ENCODE results near the gene ACTL7B.
"Not testable (repeated sequence)": the region's sequence is repeated elsewhere in the genome, so short reads cannot be mapped to it uniquely, and the experiment has no call there.

The ACTL7B gene, protein sequence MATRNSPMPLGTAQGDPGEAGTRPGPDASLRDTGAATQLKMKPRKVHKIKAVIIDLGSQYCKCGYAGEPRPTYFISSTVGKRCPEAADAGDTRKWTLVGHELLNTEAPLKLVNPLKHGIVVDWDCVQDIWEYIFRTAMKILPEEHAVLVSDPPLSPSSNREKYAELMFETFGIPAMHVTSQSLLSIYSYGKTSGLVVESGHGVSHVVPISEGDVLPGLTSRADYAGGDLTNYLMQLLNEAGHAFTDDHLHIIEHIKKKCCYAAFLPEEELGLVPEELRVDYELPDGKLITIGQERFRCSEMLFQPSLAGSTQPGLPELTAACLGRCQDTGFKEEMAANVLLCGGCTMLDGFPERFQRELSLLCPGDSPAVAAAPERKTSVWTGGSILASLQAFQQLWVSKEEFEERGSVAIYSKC

GRCh38 chr9:108855888-108856287 is at the start of gene ACTL7B:
Gene ACTL7B, minus strand, starts transcription at chr9:108855986. Its CDS starts 56 bp downstream, at chr9:108855930.
- DNase-seq: no peak

DNA sequence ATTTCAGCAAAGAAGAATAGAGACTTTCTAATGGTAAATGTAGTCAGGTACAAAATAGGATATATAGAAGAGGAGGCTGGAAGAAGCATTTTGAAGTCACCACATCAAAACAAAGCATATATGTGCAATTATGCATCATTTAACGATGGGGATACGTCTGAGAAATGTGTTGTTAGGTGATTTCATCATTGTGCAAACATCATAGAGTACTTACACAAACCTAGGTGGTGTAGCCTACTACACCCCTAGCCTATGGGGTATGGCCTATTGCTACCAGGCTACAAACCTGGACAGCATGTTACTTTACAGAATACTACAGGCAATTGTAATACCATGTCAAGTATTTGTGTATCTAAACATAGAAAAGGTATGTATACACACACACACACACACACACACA is 49.7 kb upstream of the ACTL7B start:
- no peak for DNase-seq

- DNase-seq: no peak
These were observed 48.4 kb upstream of the ACTL7B start for GRCh38 chr9:108904161-108904560.

DNA sequence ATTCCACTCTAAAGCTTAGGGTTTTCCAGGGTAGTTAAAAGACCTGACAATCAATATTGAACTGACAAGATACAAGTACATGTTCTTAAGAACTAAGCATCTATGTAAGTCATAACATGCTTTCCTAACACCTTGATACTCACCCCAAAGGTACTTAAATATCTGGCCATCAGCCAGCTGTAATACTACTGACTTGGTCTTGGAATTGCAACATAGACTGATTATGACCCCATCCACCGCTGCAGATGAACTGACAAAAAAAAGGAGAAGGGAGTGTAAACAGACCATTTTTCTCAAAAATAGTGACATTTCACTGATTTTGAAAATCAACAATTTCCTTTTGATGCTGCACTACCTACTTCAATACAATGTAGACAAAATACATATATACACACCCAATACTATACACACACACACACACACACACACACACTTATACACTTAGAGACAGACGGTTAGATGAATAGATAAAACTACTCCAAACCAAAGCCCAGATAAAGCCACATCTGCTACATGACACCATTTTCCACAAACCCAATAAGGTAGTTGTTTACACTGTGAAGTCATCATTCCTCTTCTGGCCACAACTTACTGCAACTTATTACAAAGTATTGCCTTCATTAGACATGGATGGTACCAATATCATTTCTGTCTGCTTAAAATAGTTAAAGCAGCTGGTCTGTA is 47.8 kb upstream of the ACTL7B start:
- DNase-seq: peak; percentile 39

- no peak for DNase-seq
These were observed 44.4 kb upstream of the ACTL7B start for GRCh38 chr9:108900176-108900575.

GRCh38 chr9:108899023-108899695 is 43.4 kb upstream of the ACTL7B start:
- DNase-seq: not testable (repeated sequence)

DNA sequence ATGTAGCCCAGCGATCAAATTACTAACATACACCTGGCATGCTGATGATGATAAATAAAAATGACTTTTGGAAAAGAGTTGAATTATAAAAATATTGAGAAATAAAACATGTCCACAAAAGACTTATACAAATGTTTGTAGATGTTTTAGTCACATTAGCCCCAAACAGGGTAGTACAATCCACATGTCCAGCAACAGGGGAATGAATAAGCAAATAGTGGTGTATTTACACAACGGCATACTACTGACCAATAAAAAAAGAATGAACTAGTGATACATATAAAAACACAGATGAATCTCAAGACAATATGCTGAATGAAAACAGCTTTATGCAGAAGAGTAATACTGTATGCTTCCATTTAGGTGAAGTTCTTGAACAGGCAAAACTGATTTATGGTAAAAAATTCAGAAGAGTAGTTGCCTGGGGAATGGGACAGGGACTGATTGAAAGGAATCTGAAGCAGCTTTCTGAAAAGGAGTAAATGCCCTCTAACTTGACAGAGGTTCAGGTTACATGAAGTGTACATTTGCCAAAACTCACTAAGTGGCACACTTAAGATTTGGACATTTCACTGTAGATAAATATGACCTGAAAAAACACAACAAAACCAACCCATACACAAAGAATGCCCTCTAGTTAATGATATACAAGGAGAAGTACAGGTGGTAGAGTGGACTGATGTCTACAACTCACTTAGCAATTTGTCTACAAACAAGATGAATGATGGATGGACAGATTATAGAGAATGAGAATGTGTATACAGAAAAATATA is 41.7 kb upstream of the ACTL7B start:
- DNase-seq: no peak

DNA sequence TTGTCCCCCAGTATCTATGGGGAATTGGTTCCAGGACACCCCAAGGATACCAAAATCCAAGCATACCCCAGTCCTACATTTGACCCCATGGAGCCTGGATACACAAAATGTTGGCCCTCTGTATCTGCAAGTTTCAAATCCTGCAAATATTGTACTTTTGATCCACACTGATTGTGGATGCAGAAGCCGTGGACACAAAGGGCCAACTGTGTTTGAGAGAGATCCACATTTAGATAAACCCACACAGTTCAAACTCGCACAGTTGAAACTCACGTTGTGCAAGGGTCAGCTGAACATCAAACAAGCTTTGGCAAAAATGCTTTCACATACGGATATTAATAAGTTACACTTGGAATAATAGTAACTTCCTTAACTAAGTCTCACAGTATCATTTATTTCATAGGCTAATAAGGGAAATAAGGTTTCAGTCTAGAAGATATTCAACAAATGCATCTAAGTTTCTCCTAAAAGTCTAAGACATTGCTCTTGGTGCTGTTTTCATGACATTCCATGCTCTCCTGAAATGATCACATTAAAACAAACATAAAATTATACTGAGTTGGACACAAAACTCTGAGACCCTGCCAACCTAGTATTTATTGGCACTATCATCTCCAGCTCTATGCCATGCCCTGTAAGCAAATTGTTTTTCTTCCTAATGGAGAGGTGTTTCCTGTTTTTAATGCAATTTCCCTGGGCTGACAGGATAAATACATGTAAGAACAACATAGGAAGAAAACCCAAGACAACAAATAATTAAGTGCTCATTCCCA is 38.6 kb upstream of the ACTL7B start:
- DNase-seq: no peak

- DNase-seq: no peak
These were observed 33.9 kb upstream of the ACTL7B start for GRCh38 chr9:108889649-108890067.

GRCh38 chr9:108886594-108887271 is 30.9 kb upstream of the ACTL7B start:
- DNase-seq: not testable (repeated sequence)

- peak; percentile 95 for DNase-seq
These were observed 30.0 kb upstream of the ACTL7B start for GRCh38 chr9:108885643-108886348.

GRCh38 chr9:108884701-108885100 is 28.9 kb upstream of the ACTL7B start:
- no peak for DNase-seq

GRCh38 chr9:108883085-108883484 is 27.3 kb upstream of the ACTL7B start:
- no peak for DNase-seq

- no peak for DNase-seq
These were observed 26.5 kb upstream of the ACTL7B start for GRCh38 chr9:108882052-108882888.

DNA sequence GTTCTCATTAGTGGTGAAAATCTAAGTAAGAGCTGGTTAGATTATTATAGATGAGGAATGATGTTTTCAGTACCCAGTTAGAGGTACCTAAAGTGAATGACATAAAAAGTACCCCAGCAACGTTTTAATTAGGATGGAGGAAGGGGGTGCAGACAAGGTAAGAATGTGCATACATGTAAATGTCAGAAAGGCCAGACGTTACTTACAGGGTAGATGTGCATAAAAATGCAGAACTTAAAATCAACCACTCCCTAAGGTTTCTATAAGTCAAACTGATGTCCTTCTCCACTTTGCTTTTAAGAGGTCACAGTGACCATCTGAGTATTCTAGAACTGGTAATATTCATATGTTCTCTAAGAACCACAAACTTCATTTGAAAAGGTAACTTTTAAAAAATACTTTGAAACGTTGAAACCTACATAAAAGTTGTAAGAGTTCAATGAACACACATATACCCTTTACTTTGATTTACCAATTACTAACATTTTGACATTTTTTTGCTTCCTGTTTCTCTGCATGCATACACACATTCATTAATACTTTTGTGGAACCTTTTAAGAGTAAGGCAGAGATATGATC is 25.0 kb upstream of the ACTL7B start:
- no peak for DNase-seq

DNA sequence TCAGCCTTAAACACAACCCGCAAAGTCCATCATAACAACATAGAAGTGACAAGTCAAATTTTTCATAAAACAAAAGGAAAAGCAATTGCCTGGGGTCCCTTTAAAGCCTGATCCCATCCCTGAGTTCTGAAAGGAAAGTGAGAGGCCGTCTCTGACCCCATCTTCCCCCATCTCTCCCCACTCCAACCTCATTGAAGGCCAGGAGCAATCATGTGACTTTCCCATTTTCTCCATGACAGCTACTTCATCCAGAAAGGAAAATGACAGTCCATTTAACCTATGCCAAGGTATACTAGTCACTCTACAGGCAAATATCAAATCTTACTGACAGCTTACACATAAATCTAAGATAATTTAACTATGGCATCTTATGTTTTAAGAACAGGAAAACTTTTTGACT is 21.7 kb upstream of the ACTL7B start:
- no peak for DNase-seq

- no peak for DNase-seq
These were observed 20.6 kb upstream of the ACTL7B start for GRCh38 chr9:108876425-108876824.

GRCh38 chr9:108874058-108874788 is 18.4 kb upstream of the ACTL7B start:
- no peak for DNase-seq
